DMS114 treated with DMSO at 0.1 percent for 48 hours (cell line): ENCODE measurements around the gene CTDSPL.
"Not testable (repeated sequence)": the region's sequence is repeated elsewhere in the genome, so short reads cannot be mapped to it uniquely, and the experiment has no call there.

ENCODE experiments used
- DNase-seq: peaks from one replicate; lab custom pipeline; 2025; ENCODE audit not compliant: unreplicated experiment; lab: John Stamatoyannopoulos, UW

CTDSPL gene

DNA sequence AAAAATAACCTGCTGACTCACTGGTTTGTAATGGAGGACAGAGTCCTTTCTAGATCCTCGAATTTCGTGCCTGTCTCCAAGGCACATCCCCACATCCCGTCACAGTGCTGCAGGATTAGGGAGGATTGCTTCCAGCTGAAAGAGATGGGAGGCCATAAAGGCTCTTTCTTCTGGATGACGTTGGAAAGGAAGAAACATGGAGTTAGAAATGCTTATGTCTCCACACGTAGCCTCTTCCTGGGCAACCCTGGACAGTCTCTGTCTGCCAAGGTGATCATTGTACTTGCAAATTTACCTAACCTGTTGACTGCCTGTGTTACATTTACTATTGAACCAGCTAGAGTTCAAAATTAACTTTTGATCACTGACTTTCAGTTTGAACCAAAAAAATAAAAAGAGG, 101.3 kb downstream of the CTDSPL start:
- DNase-seq, result no peak

DNA sequence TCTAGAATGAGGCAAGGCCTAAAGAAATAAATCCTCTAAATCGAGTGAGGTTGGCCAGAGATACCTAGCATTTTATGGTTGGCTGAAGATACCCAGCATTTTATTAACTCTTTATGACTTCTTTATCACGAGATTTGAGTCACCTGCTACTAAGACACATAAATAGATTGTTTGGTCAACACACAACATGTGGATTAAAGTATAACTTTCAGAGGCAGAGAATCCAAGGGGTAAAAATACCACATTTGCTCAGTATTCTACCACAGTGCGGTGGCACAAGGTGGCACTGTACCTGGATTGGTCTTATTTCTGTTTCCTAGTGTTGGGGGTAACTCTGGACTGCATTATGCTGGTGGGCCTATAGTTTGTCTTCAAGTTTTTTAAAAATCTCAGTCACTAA, 102.0 kb downstream of the CTDSPL start:
- no peak for DNase-seq

GRCh38 chr3:37964146-37964545, 102.5 kb downstream of the CTDSPL start:
- DNase-seq, result no peak

- no peak for DNase-seq
Measured at GRCh38 chr3:37964716-37965115, 103.0 kb downstream of the CTDSPL start.

DNA sequence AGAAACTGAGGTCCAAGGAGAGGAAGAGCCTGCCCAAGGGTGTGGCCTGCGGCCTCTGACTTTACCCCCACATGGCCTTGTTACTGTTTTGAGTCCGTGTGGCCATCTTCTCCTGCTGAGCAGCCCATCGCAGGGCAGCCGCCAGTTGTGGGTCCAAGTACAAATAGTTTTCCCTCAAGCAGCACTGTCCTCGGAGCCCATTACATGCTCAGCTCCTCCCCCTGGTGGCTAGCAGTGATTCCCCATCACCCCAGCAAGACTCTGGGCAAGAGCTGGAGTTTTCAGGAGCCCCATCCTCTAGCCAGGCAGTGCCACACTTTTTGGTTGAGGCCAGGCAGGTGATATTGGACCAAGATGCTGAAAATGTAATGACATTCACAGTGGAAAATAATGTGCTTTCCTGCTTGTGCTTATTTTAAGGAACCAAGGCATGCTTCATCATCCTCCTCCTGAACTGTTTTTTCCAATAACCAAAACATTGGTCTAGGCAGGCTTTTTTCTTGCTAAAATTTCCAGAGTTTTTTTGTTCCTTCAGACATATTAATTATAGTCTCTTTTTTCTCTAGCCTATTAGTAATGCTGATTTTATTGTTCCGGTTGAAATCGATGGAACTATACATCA, 105.7 kb downstream of the CTDSPL start:
- peak; percentile 30 for DNase-seq

GRCh38 chr3:37968199-37968598, 106.5 kb downstream of the CTDSPL start:
- DNase-seq, result no peak

GRCh38 chr3:37968813-37969595, 107.3 kb downstream of the CTDSPL start:
- no peak for DNase-seq

DNA sequence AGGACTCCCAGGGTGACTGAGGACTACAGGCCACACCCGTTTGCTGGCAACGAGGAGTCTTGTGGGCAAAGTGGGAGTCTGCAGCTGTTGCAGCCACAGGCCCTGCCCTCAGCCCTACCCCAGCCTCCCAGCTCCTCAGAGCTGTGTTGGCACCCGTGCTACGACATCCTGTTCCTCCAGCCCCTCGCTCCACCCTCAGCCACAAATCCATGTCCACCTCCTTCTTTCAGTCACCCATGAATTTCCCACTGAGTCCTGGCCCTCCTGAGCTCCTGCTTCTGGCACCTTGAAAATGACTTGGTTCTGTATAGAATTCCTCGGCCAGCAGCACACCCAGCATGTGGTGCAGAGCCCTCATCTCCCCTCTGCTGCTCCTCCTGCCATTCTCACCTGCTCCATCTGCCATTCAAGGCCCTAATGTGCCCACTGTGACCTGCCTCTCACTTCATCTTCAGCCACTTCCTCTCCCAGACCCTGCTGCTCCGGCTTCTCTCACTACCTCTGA, 108.0 kb downstream of the CTDSPL start:
- no peak for DNase-seq

DNA sequence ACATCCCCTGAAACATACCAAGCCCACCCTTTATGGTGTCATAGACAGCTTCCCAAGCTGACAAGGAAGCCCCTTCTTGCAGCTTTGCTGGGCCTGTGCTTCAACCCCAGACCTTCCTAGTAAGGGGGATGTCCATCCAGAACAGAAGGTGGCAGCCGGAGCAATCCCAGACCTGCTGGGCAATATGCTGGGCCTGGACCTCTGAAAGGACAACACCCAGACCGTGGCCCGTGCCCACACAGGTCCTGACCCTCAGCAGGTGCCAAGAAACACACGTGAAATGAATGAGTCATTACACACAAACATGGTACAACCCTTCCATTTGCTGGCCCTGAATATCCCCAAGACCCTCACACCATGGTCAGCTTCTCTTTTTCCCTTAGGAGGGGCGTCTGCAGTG, 109.1 kb downstream of the CTDSPL start:
- DNase-seq, result no peak

DNA sequence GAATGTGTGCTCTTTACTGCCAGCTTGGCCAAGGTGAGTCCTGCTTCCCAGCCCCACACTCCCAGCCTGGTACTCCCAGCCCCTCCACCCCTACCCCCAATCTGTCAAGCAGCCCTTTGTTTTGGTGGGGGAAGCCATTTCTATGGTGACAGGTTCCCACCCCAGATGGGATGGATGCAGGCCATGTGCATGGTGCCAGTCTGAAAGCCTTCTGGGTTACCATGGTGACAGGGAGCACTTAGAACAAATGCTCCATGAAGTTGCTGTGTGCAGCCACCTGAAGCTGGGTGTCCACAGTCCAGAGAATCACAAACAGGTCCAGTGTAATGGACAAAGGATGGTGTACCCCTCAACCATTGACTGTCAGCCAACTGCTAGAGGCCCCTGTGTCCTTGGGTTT, 109.8 kb downstream of the CTDSPL start:
- no peak for DNase-seq

DNA sequence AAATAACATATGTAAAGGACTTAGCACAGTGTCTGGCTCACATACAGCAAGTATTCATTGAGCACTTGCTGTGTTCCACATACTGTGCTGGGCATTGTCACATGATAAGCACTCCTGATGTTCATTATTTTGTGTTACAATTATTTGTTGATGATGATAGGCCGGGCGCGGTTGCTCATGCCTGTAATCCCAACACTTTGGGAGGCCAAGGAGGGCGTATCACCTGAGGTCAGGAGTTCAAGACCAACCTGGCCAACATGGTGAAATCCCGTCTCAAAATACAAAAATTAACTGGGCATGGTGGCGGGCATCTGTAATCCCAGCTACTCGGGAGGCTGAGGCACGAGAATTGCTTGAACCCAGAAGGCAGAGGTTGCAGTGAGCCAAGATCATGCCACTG, 110.4 kb downstream of the CTDSPL start:
- DNase-seq, result not testable (repeated sequence)

DNA sequence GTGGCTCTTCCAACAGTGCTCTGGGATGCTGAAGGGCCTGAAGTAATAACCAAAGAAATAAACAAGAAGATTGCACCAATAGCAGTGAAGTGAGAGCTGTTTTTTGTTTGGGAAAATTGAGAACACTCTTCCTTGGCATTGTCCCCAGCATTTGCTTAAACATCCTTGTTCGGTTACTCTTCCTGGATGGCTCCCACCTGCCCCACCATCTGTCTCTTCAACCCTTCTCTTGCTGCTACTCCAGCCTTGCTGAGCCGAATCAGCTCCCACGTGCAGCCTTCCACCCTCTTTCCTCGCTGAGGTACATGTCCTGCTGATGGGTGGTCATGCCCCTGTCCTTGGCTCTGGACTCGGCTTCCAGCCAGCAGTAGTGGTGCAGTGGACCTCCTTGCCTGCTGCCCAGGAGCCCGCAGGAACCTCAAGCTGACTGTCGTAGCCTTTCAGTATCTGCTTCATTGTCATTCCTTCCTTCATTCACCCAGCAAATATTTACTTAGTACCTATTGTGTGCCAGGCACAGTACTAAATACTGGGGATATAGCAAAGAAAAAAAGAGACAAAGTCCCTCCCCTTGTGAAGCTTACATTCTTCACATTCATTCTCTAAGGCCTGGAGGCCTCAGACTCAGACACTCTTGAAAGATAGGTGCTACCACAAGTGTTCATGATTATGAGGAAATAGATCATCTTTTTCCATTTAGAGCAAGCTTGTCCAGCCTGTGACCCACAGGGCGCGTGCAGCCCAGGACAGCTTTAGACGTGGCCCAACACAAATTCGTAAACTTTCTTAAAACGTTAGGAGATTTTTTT, 111.8 kb downstream of the CTDSPL start:
- DNase-seq, result no peak

DNA sequence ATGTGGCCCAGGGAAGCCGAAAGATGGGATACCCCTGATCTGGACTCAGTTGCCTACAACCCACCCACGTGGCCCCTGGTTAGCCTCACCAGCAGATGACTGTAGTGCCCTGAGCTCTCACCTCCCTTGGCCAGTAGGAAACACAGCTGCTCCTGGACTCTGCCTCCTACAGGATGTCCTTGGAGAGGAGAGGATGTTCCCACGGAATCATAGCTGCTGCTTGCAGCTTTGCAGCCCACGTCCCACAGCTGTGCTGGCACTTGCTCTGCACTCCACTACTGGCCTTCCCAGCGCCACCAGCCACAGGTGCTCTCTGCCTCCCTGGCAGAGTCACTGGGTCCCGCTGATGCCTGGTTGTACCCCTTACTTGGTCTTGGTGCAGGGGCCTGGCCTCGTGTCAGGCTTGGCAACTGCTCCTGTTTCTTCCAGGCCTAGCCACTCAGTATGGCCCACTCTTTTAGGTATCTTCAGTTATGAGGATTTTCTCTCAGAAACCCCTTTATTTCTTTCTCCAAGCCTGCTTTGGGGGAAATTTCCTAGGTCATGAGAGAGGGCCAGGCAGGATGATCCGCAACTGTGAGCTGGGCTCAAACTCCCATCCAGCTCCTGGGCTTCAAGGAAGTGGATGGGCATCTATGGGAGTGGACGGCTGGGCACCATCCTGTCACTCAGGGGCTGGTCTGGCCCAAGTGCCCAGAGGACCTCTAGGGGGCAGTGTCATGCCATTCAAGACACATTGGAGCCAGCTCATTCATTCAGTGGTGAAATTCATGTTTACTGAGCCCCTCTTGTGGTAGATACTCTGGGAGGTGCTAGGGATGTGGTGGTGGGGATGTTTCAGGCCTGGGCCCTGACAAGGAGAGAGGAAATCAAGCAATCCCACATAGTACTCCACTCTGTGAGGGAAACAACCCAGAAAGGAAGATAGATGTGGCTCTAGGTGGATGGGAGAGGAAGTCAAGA, 112.7 kb downstream of the CTDSPL start:
- DNase-seq, result peak; percentile 36

GRCh38 chr3:37979541-37980461, 118.1 kb downstream of the CTDSPL start:
- DNase-seq, result no peak

- DNase-seq, result no peak
Measured at GRCh38 chr3:37980462-37981347, 119.0 kb downstream of the CTDSPL start.

DNA sequence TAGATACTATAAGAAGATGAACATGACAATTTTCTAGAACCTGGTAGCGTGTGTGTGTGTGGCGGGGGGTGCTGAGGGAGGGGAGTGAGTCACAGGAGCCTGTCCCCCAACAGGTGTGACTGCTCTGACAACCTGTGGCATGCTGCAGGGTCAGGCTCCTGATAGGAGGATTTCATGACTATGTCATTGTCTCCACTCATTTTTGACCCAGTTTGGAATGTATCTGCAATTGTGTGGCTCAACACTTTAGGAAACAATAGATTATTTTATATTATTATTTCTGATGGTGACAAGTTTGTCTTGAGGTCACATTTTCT, 119.6 kb downstream of the CTDSPL start:
- DNase-seq, result no peak

GRCh38 chr3:37982331-37982730, 120.7 kb downstream of the CTDSPL start:
- DNase-seq, result no peak

GRCh38 chr3:37984051-37984450, 122.4 kb downstream of the CTDSPL start:
- no peak for DNase-seq

DNA sequence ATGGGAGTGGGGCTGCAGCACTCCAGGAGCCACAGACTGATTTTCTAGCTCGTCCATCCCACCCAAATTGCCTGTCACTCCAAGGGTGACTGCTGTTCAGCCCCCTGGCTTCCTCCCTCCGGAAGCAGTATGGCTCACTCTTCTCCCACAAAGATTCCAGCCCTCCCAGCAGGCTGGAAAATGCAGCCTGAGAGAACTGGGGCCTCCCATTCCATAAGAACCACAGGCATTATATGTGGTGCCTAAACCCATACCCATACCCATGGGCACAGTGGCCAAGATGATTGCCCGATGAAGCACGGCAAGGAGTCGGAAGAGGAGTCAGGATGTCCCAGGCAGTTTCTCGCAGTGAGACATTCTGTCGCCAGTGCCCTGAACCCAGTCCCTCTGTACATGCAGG, 122.9 kb downstream of the CTDSPL start:
- DNase-seq, result no peak
